GM18951 (cell line): ENCODE results near the gene ACTC1.
"Not testable (repeated sequence)": the region's sequence is repeated elsewhere in the genome, so short reads cannot be mapped to it uniquely, and the experiment has no call there.

Experiments
- POLR2A ChIP-seq: IDR thresholded peaks from 4 replicates; pipeline ENCODE4 v1.6.1; 2011; ENCODE audit warnings: mild to moderate bottlenecking; ENCODE audit not compliant: insufficient read length, insufficient read depth; ENCODE audit errors: extremely low read depth
- in situ Hi-C: fragments of 300-500 bp; cut with MboI; formaldehyde crosslinking; loops from one replicate; pipeline ENCODE4 v1.12.0; 2022; ENCODE audit warnings: low sequenced_read_pairs, mixed read lengths, inconsistent platforms; ENCODE audit not compliant: unreplicated experiment

Gene ACTC1

GRCh38 chr15:34795267-34796081, at the start of gene ACTC1:
TSS of gene ACTC1 (minus strand) at chr15:34795549. CDS start at chr15:34794808, 741 bp downstream.
- in situ Hi-C loops, result no loop called here

GRCh38 chr15:34841262-34841725, 45.9 kb upstream of the ACTC1 start:
- in situ Hi-C loops, result no loop called here
- no peak for TF ChIP-seq POLR2A

More at GRCh38 chr15:34795267-34796081, at the start of gene ACTC1:
- no peak for TF ChIP-seq POLR2A

GRCh38 chr15:34838282-34838681, 42.9 kb upstream of the ACTC1 start:
- TF ChIP-seq POLR2A, result no peak
- in situ Hi-C loops, result no loop called here

- no peak for TF ChIP-seq POLR2A
- in situ Hi-C loops, result no loop called here
Observed at GRCh38 chr15:34837246-34838016, 42.1 kb upstream of the ACTC1 start.

GRCh38 chr15:34828145-34828911, 33.0 kb upstream of the ACTC1 start:
- no peak for TF ChIP-seq POLR2A
- in situ Hi-C loops, result no loop called here

- in situ Hi-C loops, result no loop called here
- no peak for TF ChIP-seq POLR2A
Observed at GRCh38 chr15:34821831-34822230, 26.5 kb upstream of the ACTC1 start.

- in situ Hi-C loops, result no loop called here
- TF ChIP-seq POLR2A, result no peak
Observed at GRCh38 chr15:34820110-34820509, 24.8 kb upstream of the ACTC1 start.

- TF ChIP-seq POLR2A, result no peak
- in situ Hi-C loops, result no loop called here
Observed at GRCh38 chr15:34818526-34818925, 23.2 kb upstream of the ACTC1 start.

GRCh38 chr15:34815836-34816235, 20.5 kb upstream of the ACTC1 start:
- no peak for TF ChIP-seq POLR2A
- in situ Hi-C loops, result no loop called here

- in situ Hi-C loops, result no loop called here
- no peak for TF ChIP-seq POLR2A
Observed at GRCh38 chr15:34813446-34814190, 18.3 kb upstream of the ACTC1 start.

- in situ Hi-C loops, result not testable (repeated sequence)
Observed at GRCh38 chr15:34812868-34813365, 17.6 kb upstream of the ACTC1 start.

GRCh38 chr15:34812369-34812768, 17.0 kb upstream of the ACTC1 start:
- in situ Hi-C loops, result no loop called here
- no peak for TF ChIP-seq POLR2A
